ENCODE measurements around the gene HDAC4.

DNA sequence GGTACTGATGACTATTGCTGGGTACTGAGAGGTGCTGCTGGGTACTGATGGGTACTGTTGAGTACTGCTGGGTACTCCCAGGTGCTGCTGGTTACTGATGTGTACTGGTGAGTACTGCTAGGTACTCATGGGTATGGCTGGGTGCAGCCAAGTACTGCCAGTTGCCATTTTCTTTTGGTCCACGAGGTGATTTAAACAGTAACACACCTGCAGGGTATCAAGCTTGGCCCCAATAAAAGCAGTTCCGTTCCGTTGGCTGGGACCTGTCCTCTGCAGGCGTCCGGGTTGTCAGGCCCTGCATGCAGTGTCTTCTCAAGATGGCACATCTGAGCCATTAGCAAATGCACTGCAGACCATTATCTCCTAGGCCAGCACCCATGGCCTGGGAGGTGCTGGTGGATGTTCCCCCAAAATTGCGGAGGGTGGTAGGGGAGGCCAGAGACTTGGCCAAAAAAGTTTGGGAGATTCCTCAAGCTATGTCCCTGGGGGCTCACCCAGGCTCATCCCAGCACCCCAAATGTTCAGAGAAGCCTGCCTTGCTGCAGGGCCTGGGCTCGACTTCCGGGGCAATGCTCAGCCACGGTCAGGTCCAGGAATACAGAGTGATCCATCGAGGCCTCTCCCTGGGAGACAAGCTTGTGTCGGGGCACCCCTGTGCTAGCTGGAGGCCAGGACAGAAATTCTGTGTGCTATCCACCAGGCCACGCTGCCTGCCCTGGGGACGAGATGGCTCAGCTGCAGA is 387.7 kb downstream of the HDAC4 start:
- TF ChIP-seq GATA2 (IDR thresholded peaks at IDR 0.05; ENCODE audit: low read depth, low read length) (no peak), GATA3 (IDR thresholded peaks at IDR 0.05; ENCODE audit: low read depth, low read length) (no peak)

Measured in SH-SY5Y (cell line).